ENCODE data around the gene PIP5KL1.

Gene PIP5KL1

DNA sequence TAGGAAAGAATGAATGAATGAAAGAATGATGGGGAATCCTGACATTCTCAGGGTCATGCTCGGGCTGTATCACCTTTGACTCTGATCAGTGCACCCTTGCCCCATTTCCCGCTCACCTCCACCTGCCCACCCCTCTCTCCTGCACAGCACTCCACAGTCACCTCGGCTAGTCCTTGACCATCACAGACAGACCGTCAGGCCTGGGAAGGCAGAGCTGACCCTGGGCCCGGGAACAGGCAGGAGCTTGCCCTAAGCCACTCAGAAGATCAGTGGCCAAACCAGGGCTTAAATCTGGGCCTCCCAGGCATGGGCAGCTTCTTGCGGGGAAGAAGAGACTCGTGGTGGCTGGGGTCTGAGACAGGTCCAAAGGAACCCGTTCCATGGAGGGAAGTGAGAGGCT, 34.8 kb downstream of the PIP5KL1 start:
- H3K27ac ChIP-seq (ENCODE audit: low read length) = no peak overlapping the region
- no peaks in the 10 kb centered on the region for H3K27me3 ChIP-seq (replicated peaks; ENCODE audit: insufficient read depth, low read length)
- no peaks in the 10 kb centered on the region for H3K79me2 ChIP-seq (ENCODE audit: low read length)
- H3K9me3 ChIP-seq (replicated peaks; ENCODE audit: insufficient read depth, low read length) = no peaks in the 10 kb centered on the region
- H3K36me3 ChIP-seq (replicated peaks; ENCODE audit: insufficient read depth, low read length) = no peaks in the 10 kb centered on the region
- no peak overlapping the region for H2AFZ ChIP-seq (ENCODE audit: low read length)
- H3F3A ChIP-seq (ENCODE audit: insufficient read depth, low read length) = 0 out of 2 replicates have a peak, but pooled peaks cover 4% of the 10 kb centered on the region
- H3K9me2 ChIP-seq (replicated peaks; ENCODE audit: insufficient read depth, low read length) = no peaks in the 10 kb centered on the region
- H3K4me3 ChIP-seq (ENCODE audit: low read length) = no peak overlapping the region
- no peaks in the 10 kb centered on the region; the same call in 1 of the 2 replicates for H3K4me1 ChIP-seq (ENCODE audit: low read length)
- no peak for DNase-seq
- no peak overlapping the region for H3K4me2 ChIP-seq (ENCODE audit: low read depth, low read length)
- no peak overlapping the region for H3K9ac ChIP-seq (ENCODE audit: low read length)
- no peaks in the 10 kb centered on the region for H4K20me1 ChIP-seq (ENCODE audit: insufficient read depth, low read length)
- TF ChIP-seq EZH2phosphoT487 (IDR thresholded peaks at IDR 0.05; ENCODE audit: low read length) (no peak), EZH2 (optimal IDR thresholded peaks at IDR 0.05; ENCODE audit: low read depth, low read length) (no peak)
- TF ChIP-seq, protein P1, sequence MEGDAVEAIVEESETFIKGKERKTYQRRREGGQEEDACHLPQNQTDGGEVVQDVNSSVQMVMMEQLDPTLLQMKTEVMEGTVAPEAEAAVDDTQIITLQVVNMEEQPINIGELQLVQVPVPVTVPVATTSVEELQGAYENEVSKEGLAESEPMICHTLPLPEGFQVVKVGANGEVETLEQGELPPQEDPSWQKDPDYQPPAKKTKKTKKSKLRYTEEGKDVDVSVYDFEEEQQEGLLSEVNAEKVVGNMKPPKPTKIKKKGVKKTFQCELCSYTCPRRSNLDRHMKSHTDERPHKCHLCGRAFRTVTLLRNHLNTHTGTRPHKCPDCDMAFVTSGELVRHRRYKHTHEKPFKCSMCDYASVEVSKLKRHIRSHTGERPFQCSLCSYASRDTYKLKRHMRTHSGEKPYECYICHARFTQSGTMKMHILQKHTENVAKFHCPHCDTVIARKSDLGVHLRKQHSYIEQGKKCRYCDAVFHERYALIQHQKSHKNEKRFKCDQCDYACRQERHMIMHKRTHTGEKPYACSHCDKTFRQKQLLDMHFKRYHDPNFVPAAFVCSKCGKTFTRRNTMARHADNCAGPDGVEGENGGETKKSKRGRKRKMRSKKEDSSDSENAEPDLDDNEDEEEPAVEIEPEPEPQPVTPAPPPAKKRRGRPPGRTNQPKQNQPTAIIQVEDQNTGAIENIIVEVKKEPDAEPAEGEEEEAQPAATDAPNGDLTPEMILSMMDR (IDR thresholded peaks at IDR 0.05; ENCODE audit: low read length) = no peak

DNA sequence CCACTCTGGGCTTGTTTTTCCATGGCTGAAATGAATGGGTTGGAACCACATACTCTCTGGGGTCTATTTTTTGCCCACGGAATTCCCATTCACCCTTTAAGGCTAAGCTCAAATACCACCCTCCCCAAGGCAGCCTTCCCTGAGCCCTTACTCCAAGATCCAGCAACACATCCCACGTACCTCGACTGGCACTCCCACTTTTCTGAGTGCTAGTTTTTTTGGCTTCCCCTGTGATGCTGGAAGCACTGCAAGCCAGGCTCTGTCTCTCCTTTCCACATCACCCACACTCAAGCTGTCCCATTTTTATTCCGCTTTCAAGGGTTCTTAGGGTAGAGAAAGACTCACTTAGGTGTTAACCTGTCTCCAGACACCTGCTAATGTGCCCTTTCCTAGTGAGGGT, 37.2 kb downstream of the PIP5KL1 start:
- TF ChIP-seq, protein P1 (IDR thresholded peaks at IDR 0.05; ENCODE audit: low read length) = no peak
- TF ChIP-seq EZH2 (optimal IDR thresholded peaks at IDR 0.05; ENCODE audit: low read depth, low read length) (no peak), EZH2phosphoT487 (IDR thresholded peaks at IDR 0.05; ENCODE audit: low read length) (no peak)

DNA sequence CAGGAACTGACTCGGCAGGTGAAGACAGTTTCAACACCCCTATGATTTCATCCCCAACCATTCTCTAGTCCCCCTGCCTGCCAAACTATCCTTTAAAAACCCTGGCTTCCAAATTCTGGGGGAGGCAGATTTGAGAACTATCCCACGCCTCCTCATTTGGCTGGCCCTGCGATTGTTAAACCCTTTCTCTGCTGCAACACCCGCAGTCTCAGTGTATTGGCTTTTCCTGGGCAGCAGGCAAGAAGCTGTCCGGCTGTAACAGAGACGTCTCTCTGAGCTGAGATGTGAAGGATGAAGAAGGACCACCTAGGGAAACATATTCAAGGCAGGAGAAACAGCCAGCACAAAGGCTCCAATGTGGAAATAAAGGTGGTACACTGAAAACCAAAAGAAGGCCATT, 37.7 kb downstream of the PIP5KL1 start:
- TF ChIP-seq EZH2 (optimal IDR thresholded peaks at IDR 0.05; ENCODE audit: low read depth, low read length) = no peak
- no peak for TF ChIP-seq EZH2phosphoT487 (IDR thresholded peaks at IDR 0.05; ENCODE audit: low read length)
- TF ChIP-seq, protein P1 (IDR thresholded peaks at IDR 0.05; ENCODE audit: low read length) = no peak
- Histone ChIP-seq H3K4me2 (ENCODE audit: low read depth, low read length) (no peak overlapping the region), H3K9me3 (replicated peaks; ENCODE audit: insufficient read depth, low read length) (no peaks in the 10 kb centered on the region), H2AFZ (ENCODE audit: low read length) (no peak overlapping the region), H3K9me2 (replicated peaks; ENCODE audit: insufficient read depth, low read length) (no peaks in the 10 kb centered on the region), H3K27ac (ENCODE audit: low read length) (no peak overlapping the region), H3K4me1 (ENCODE audit: low read length) (no peaks in the 10 kb centered on the region), H3K79me2 (ENCODE audit: low read length) (no peaks in the 10 kb centered on the region), H3K27me3 (replicated peaks; ENCODE audit: insufficient read depth, low read length) (no peaks in the 10 kb centered on the region), H3K36me3 (replicated peaks; ENCODE audit: insufficient read depth, low read length) (no peaks in the 10 kb centered on the region), H3K4me3 (ENCODE audit: low read length) (no peak overlapping the region), H3F3A (ENCODE audit: insufficient read depth, low read length) (no peaks in the 10 kb centered on the region), H4K20me1 (ENCODE audit: insufficient read depth, low read length) (no peaks in the 10 kb centered on the region), H3K9ac (ENCODE audit: low read length) (no peak overlapping the region)
- DNase-seq = no peak

More for the DNA sequence above, 37.2 kb downstream of the PIP5KL1 start:
- no peaks in the 10 kb centered on the region for H3K36me3 ChIP-seq (replicated peaks; ENCODE audit: insufficient read depth, low read length)
- no peak overlapping the region for H3K9ac ChIP-seq (ENCODE audit: low read length)
- DNase-seq = no peak
- no peaks in the 10 kb centered on the region for H3K9me3 ChIP-seq (replicated peaks; ENCODE audit: insufficient read depth, low read length)
- H3K79me2 ChIP-seq (ENCODE audit: low read length) = no peaks in the 10 kb centered on the region
- no peak overlapping the region for H2AFZ ChIP-seq (ENCODE audit: low read length)
- H3K4me3 ChIP-seq (ENCODE audit: low read length) = no peak overlapping the region
- H3F3A ChIP-seq (ENCODE audit: insufficient read depth, low read length) = 0 out of 2 replicates have a peak, but pooled peaks cover under 1% of the 10 kb centered on the region
- H3K4me1 ChIP-seq (ENCODE audit: low read length) = no peaks in the 10 kb centered on the region
- no peak overlapping the region for H3K27ac ChIP-seq (ENCODE audit: low read length)
- no peaks in the 10 kb centered on the region for H4K20me1 ChIP-seq (ENCODE audit: insufficient read depth, low read length)
- no peaks in the 10 kb centered on the region for H3K27me3 ChIP-seq (replicated peaks; ENCODE audit: insufficient read depth, low read length)
- H3K4me2 ChIP-seq (ENCODE audit: low read depth, low read length) = no peak overlapping the region
- H3K9me2 ChIP-seq (replicated peaks; ENCODE audit: insufficient read depth, low read length) = no peaks in the 10 kb centered on the region

Data from MM.1S (cell line).